Measurements from ENCODE around the gene OR1L6.

The OR1L6 gene

GRCh38 chr9:122742003-122742402 is at the start of gene OR1L6:
Gene OR1L6 (plus strand): TSS chr9:122742303. CDS start chr9:122749848, 7,545 bp downstream.
- Histone ChIP-seq H3K4me2 (ENCODE audit: insufficient read depth, low read length) (no peak within 1 kb of the TSS), H3K9me3 (ENCODE audit: insufficient read depth, low read length, severe bottlenecking) (no peaks in the 10 kb centered on the region), H3K79me2 (ENCODE audit: insufficient read depth, low read length) (no peaks in the 10 kb centered on the region), H2AFZ (ENCODE audit: low read depth, low read length) (no peak within 1 kb of the TSS), H4K20me1 (ENCODE audit: insufficient read depth, low read length) (no peaks in the 10 kb centered on the region), H3K4me1 (ENCODE audit: insufficient read depth, low read length) (no peaks in the 10 kb centered on the region), H3K9ac (ENCODE audit: low read depth, low read length) (no peak within 1 kb of the TSS), H3K27ac (ENCODE audit: low read length) (no peak within 1 kb of the TSS), H3K36me3 (ENCODE audit: insufficient read depth, low read length) (no peaks in the 10 kb centered on the region), H3K27me3 (ENCODE audit: insufficient read depth, low read length, poor library complexity) (no peaks in the 10 kb centered on the region), H3K4me3 (ENCODE audit: low read depth in 1 of 2, low read length in 2 of 2) (no peak within 1 kb of the TSS)
- TF ChIP-seq EZH2 (IDR thresholded peaks at IDR 0.05; ENCODE audit: borderline replicate concordance, low read depth, low read length, severe bottlenecking) = no peak
- DNase-seq (no peak), ATAC-seq (ENCODE audit: insufficient read depth, low read depth) (no peak)

- no peak overlapping the region for H3K4me3 ChIP-seq (ENCODE audit: low read depth in 1 of 2, low read length in 2 of 2)
- no peak overlapping the region for H2AFZ ChIP-seq (ENCODE audit: low read depth, low read length)
- H3K27ac ChIP-seq (ENCODE audit: low read length) = no peak overlapping the region
- ATAC-seq (ENCODE audit: insufficient read depth, low read depth) (no peak), DNase-seq (no peak)
- no peak overlapping the region for H3K4me2 ChIP-seq (ENCODE audit: insufficient read depth, low read length)
- H3K9ac ChIP-seq (ENCODE audit: low read depth, low read length) = no peak overlapping the region
- no peaks in the 10 kb centered on the region for H4K20me1 ChIP-seq (ENCODE audit: insufficient read depth, low read length)
- H3K79me2 ChIP-seq (ENCODE audit: insufficient read depth, low read length) = no peaks in the 10 kb centered on the region
- no peaks in the 10 kb centered on the region for H3K9me3 ChIP-seq (ENCODE audit: insufficient read depth, low read length, severe bottlenecking)
- H3K4me1 ChIP-seq (ENCODE audit: insufficient read depth, low read length) = no peaks in the 10 kb centered on the region
- TF ChIP-seq CTCF (IDR thresholded peaks at IDR 0.05; ENCODE audit: borderline replicate concordance, extremely low read depth, low read length, poor library complexity, severe bottlenecking) = no peak
- TF ChIP-seq EZH2 (IDR thresholded peaks at IDR 0.05; ENCODE audit: borderline replicate concordance, low read depth, low read length, severe bottlenecking) = no peak
- no peaks in the 10 kb centered on the region for H3K36me3 ChIP-seq (ENCODE audit: insufficient read depth, low read length)
- no peaks in the 10 kb centered on the region for H3K27me3 ChIP-seq (ENCODE audit: insufficient read depth, low read length, poor library complexity)
These were observed 46.4 kb upstream of the OR1L6 start for GRCh38 chr9:122695696-122696095.

GRCh38 chr9:122718038-122718437 is 24.1 kb upstream of the OR1L6 start:
- no peak overlapping the region for H2AFZ ChIP-seq (ENCODE audit: low read depth, low read length)
- no peak overlapping the region for H3K4me2 ChIP-seq (ENCODE audit: insufficient read depth, low read length)
- H4K20me1 ChIP-seq (ENCODE audit: insufficient read depth, low read length) = no peaks in the 10 kb centered on the region
- TF ChIP-seq CTCF (IDR thresholded peaks at IDR 0.05; ENCODE audit: borderline replicate concordance, extremely low read depth, low read length, poor library complexity, severe bottlenecking) = no peak
- TF ChIP-seq EZH2 (IDR thresholded peaks at IDR 0.05; ENCODE audit: borderline replicate concordance, low read depth, low read length, severe bottlenecking) = no peak
- no peaks in the 10 kb centered on the region for H3K4me1 ChIP-seq (ENCODE audit: insufficient read depth, low read length)
- H3K9ac ChIP-seq (ENCODE audit: low read depth, low read length) = no peak overlapping the region
- no peaks in the 10 kb centered on the region for H3K79me2 ChIP-seq (ENCODE audit: insufficient read depth, low read length)
- no peaks in the 10 kb centered on the region for H3K27me3 ChIP-seq (ENCODE audit: insufficient read depth, low read length, poor library complexity)
- H3K27ac ChIP-seq (ENCODE audit: low read length) = no peak overlapping the region
- no peak overlapping the region for H3K4me3 ChIP-seq (ENCODE audit: low read depth in 1 of 2, low read length in 2 of 2)
- no peaks in the 10 kb centered on the region for H3K9me3 ChIP-seq (ENCODE audit: insufficient read depth, low read length, severe bottlenecking)
- ATAC-seq (ENCODE audit: insufficient read depth, low read depth) = no peak
- H3K36me3 ChIP-seq (ENCODE audit: insufficient read depth, low read length) = no peaks in the 10 kb centered on the region
- DNase-seq = no peak

GRCh38 chr9:122719218-122719617 is 22.9 kb upstream of the OR1L6 start:
- Histone ChIP-seq H3K9me3 (ENCODE audit: insufficient read depth, low read length, severe bottlenecking) (no peaks in the 10 kb centered on the region), H4K20me1 (ENCODE audit: insufficient read depth, low read length) (no peaks in the 10 kb centered on the region), H3K4me3 (ENCODE audit: low read depth in 1 of 2, low read length in 2 of 2) (no peak overlapping the region), H3K27me3 (ENCODE audit: insufficient read depth, low read length, poor library complexity) (no peaks in the 10 kb centered on the region), H2AFZ (ENCODE audit: low read depth, low read length) (no peak overlapping the region), H3K4me2 (ENCODE audit: insufficient read depth, low read length) (no peak overlapping the region), H3K36me3 (ENCODE audit: insufficient read depth, low read length) (no peaks in the 10 kb centered on the region), H3K27ac (ENCODE audit: low read length) (no peak overlapping the region), H3K9ac (ENCODE audit: low read depth, low read length) (no peak overlapping the region), H3K79me2 (ENCODE audit: insufficient read depth, low read length) (no peaks in the 10 kb centered on the region), H3K4me1 (ENCODE audit: insufficient read depth, low read length) (no peaks in the 10 kb centered on the region)
- DNase-seq (no peak), ATAC-seq (ENCODE audit: insufficient read depth, low read depth) (no peak)
- no peak for TF ChIP-seq CTCF (IDR thresholded peaks at IDR 0.05; ENCODE audit: borderline replicate concordance, extremely low read depth, low read length, poor library complexity, severe bottlenecking)
- TF ChIP-seq EZH2 (IDR thresholded peaks at IDR 0.05; ENCODE audit: borderline replicate concordance, low read depth, low read length, severe bottlenecking) = no peak
